HEK293 (cell line): Measurements from ENCODE around the gene WDSUB1.

Experiments
- CTCF ChIP-seq: fragments of 450-650 bp; formaldehyde crosslinking; IDR thresholded peaks from 2 replicates; pipeline ENCODE4 v1.5.1; 2016; ENCODE audit warnings: missing biosample characterization, missing genetic modification characterization
- TCF7L2 ChIP-seq: IDR thresholded peaks from 2 replicates; pipeline ENCODE4 v1.6.1; 2011; ENCODE audit warnings: low read depth, mild to moderate bottlenecking, inconsistent platforms, low read length, moderate library complexity, borderline replicate concordance
- TSHZ1 ChIP-seq: fragments of 450-650 bp; formaldehyde crosslinking; IDR thresholded peaks from 2 replicates; pipeline ENCODE4 v1.5.1; 2016; ENCODE audit warnings: missing biosample characterization, missing genetic modification characterization, borderline replicate concordance
- YY1 ChIP-seq: fragments of 450-650 bp; formaldehyde crosslinking; IDR thresholded peaks from 2 replicates; pipeline ENCODE4 v1.5.1; 2018; ENCODE audit warnings: missing biosample characterization, missing genetic modification characterization
- ZBTB21 ChIP-seq: fragments of 450-650 bp; formaldehyde crosslinking; IDR thresholded peaks from 2 replicates; pipeline ENCODE4 v1.5.1; 2017; ENCODE audit warnings: missing biosample characterization, missing genetic modification characterization
- ZBTB8A ChIP-seq: fragments of 450-650 bp; formaldehyde crosslinking; IDR thresholded peaks from 2 replicates; pipeline ENCODE4 v1.5.1; 2016; ENCODE audit warnings: missing biosample characterization, missing genetic modification characterization
- ZNF341 ChIP-seq: fragments of 450-650 bp; formaldehyde crosslinking; IDR thresholded peaks from 2 replicates; pipeline ENCODE4; 2016; ENCODE audit warnings: low read depth, missing biosample characterization, missing genetic modification characterization
- ZNF621 ChIP-seq: fragments of 450-650 bp; formaldehyde crosslinking; IDR thresholded peaks from 2 replicates; pipeline ENCODE4 v1.5.1; 2017; ENCODE audit warnings: missing biosample characterization, missing genetic modification characterization
- ZNF707 ChIP-seq: fragments of 450-650 bp; formaldehyde crosslinking; IDR thresholded peaks from 2 replicates; pipeline ENCODE4 v1.5.1; 2016; ENCODE audit warnings: missing biosample characterization, missing genetic modification characterization
- ZNF777 ChIP-seq: fragments of 450-650 bp; formaldehyde crosslinking; IDR thresholded peaks from 2 replicates; pipeline ENCODE4 v1.5.1; 2017; ENCODE audit warnings: missing biosample characterization, missing genetic modification characterization, borderline replicate concordance
- ZNF785 ChIP-seq: fragments of 450-650 bp; formaldehyde crosslinking; IDR thresholded peaks from 2 replicates; pipeline ENCODE4 v1.5.1; 2016; ENCODE audit warnings: missing biosample characterization, missing genetic modification characterization

- TF ChIP-seq ZNF777 (no peak), ZNF341 (no peak), ZNF621 (no peak), CTCF (tag by site-specific recombination) (no peak), ZBTB21 (no peak), ZNF707 (tag by site-specific recombination) (no peak), ZNF785 (tag by site-specific recombination) (no peak), YY1 (tag by site-specific recombination) (no peak), TSHZ1 (tag by site-specific recombination) (no peak), TCF7L2 (no peak), ZBTB8A (tag by site-specific recombination) (no peak)
Observed at GRCh38 chr2:159322419-159322818, 35.9 kb upstream of the WDSUB1 start.
